Stimulated activated CD4-positive, alpha-beta T cell treated with anti-CD3 and anti-CD28 coated beads, Interleukin-15, amount 100 ng/mL, for 24 hours (primary cell): Measurements from ENCODE around the gene CMAS.
"Not testable (repeated sequence)": the region's sequence is repeated elsewhere in the genome, so short reads cannot be mapped to it uniquely, and the experiment has no call there.

Source experiments
- DNase-seq: peaks from one replicate; pipeline ENCODE4 v3.0.0-alpha.2; 2020

The CMAS gene

DNA sequence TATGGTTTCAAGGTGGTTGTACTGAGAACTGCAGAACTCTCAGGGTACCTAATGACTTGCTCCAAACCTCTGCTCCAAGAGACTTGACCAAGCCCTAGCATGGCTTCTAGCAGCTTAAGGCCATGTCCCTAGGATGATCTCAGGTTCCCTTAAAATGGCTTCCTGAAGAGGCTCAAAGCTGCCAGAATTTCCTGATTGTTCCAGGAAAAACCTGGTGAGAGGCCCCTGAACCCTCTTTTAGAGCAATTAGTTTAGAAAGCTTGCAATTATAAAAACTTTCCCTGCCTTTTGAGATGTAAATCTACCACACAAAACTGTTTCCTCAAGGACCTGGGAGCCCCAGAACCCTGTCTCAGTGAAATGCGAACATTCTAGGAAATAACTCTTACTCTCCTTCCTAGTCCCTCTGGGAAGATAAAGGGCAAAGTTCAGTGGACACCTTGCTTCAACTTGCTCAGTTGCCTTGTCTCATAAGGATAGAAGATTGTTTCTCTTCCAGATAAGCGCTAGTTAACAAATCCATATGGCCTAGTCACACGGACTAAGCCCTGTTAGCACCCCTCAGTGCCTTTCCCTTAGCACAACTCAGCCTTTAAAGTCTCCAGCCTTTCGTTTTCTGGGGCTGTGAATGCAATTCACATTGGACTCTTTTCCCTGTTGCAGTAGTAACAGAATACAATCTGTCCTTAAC is 2.5 kb downstream of the CMAS start:
- DNase-seq = no peak

DNA sequence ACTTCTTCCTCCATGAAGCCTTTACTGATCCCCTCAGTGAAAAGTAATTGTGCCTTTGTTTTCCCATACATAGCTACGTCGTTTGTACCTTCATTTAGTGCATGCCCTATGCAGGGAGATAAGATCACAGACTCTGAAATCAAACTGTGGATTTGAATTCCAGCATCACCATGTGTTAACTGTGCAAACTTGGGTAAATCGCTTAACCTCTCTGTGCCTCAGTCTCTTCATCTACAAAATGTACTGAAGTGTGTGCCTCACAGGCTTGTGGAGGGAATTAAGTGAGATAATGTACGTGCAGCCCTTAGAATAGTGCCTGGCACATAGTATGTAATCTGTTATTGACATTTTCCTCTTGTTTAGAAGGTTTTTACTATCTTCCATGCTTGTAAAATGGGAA is 4.1 kb downstream of the CMAS start:
- no peak for DNase-seq

DNA sequence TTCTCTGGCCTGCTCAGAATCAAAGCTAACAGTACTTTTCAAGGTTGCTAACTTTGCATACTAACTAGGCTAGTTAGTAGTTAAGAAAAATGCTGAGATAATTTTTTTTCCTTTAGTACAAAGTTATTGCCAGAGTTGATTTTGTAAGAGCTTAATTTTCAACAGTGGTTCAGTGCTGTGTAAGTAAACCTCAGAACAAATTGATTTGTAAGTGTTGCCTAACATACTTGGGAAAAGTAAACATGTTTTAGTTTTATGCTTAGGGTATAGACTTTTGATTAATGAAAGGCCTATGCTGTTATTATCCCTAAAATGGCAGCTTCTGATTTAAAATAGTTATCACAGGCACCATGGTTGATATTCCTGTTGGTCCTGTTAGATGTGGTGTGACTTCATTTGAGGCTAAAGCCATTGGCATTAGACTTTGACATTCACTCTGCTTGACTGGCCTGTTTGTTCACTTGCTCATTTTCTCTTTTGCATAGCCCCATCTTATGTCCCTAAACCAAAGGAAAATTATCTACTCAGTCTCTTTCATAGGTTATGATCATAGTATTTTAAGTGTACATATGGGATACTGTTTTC is 5.2 kb downstream of the CMAS start:
- no peak for DNase-seq

DNA sequence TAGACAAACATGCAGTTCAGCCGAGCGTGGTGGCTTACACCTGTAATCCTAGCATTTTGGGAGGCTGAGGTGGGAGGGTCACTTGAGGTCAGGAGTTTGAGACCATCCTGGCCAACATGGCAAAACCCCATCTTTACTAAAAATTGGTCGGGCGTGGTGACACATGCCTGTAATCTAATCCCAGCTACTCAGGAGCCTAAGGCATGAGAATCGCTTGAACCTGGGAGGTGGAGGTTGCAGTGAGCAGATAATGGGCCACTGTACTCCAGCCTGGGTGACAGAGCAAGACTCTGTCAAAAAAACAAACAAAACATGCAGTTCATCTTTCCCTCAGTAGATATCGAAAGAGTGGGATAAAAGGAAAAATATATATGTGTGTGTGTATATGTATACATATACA is 7.0 kb downstream of the CMAS start:
- DNase-seq = not testable (repeated sequence)

DNA sequence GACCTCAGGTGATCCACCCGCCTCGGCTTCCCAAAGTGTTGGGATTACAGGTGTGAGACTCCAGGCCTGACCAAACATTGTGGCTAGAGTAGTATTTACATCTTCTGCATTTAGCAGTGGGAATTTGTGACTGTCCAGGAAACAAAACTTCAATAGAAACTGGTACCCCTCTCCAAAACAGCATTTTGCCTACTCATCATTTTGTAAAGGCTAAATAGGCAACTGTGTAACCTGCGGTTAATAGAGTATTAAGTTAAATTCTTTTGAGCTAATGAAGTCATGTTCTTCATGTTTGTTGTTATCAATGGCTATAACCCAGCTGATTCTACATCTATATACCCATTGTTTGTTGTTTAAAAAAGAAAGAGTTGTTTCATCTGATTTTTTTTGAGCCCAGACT is 8.1 kb downstream of the CMAS start:
- DNase-seq = no peak

DNA sequence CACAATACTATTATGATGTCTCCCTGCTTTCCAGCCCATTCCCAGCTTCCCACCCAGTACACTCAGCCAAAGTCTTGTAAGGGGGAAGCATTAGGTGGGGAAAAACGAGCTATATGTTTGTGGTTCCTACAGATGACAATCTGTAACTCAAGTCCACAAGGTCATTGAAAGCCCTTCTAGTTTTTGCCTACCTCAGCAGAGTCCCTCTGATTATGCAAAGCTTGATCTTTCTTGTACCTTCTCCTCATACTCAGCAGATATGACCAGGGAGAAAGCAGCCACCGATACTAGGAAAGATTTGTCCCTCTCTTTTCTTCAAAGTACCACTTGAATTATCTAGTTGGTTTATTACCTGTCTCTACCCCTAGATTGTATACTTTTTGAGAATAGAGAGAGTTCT is 10.6 kb downstream of the CMAS start:
- DNase-seq = no peak

DNA sequence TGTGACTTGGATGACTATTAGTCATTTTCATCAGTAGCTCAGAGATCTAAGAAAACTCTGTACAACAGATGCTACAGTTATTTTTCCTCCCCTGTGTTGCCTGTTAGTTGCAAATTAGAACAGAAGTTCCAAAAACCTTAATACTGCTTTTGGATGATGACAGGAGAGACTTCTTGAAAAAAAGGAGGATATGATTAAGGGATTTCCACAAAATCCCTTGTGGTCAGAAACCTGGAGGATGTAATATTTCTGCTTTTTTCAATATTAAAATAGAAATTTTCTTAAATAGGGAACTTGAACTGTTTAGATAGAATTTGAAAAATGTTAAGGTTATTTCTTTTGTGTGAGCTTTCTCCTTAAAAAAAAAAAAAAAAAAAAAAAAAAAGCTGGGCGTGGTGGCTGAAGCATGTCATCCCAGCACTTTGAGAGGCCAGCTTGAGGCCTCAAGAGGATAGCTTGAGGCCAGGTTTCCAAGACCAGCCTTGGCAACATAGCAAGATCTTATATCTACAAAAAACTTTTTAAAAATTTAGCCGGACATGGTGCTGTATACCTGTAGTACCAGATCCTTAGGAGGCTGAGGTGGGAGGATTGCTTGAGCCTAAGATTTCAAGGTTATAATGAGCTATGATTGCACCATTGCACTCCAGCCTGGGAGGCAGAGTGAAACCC is 14.1 kb downstream of the CMAS start:
- no peak for DNase-seq

DNA sequence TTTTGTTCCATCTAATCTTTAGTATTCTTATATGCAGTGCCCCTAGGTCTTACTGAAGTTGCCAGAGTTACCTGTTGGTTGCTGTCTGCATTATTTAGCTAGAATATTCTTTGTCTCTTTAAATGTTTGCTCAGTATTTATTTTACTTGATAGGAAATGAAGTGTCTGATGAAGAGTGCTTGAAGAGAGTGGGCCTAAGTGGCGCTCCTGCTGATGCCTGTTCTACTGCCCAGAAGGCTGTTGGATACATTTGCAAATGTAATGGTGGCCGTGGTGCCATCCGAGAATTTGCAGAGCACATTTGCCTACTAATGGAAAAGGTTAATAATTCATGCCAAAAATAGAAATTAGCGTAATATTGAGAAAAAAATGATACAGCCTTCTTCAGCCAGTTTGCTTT is 18.9 kb downstream of the CMAS start:
- no peak for DNase-seq

DNA sequence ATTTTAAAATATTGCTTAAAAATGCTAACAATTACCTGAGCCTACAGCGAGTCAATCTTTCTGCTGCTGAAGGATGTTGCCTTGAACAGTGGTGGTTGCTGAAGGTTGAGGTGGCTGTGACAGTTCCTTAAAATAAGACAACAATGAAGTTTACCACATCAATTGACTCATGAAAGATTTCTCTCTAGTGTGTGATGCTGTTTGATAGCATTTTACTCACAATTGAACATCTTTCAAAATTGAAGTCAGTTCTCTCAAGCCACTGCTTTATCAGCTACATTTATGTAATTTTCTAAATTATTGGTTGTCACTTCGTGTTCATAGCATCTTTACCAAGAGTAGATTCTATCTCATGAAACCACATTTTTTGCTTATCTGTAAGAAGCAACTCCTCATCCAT is 20.3 kb downstream of the CMAS start:
- DNase-seq = no peak

DNA sequence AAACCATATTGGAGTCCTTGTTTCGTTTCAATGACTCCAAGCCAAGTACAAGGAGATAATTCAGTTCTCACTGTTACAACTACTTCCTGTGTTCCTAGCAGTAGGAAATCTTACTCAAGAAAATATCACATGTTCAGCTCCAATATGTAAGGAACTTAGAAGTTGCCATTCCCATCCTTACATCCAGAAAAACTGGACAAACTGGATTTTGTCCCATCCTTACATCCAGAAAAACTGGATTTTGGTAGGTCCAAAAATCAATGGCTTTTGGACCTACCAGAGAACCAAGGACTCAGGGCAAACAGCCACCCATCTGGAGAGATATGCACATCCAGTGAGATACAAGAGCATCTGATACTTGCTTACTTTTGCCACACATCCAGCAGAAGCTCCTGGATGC is 23.8 kb downstream of the CMAS start:
- no peak for DNase-seq

DNA sequence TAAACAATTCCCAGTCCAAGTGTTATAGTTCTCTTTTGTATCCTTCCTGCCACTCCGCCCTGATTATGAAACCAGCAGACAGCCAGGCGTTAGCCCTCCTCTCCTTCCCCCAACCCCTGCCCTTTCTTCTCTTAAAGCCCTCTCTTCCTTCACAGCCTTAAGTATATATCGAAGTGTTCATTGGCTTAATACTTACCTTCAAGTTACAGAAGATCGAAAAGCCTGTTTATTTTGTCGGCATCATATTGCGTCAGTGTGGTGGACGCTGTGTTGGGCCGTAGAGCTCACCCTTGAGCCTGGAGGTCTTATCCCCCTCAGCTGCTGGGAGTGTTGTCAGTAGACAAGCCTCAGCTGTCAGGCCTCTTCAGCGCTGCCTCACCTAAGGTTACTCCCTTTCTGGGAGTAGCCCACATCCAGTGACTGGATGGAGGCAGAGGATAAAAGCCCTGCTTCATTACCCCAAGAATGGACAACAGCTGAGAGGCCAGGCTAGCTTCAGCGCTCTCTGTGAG is 36.2 kb downstream of the CMAS start:
- DNase-seq = no peak

DNA sequence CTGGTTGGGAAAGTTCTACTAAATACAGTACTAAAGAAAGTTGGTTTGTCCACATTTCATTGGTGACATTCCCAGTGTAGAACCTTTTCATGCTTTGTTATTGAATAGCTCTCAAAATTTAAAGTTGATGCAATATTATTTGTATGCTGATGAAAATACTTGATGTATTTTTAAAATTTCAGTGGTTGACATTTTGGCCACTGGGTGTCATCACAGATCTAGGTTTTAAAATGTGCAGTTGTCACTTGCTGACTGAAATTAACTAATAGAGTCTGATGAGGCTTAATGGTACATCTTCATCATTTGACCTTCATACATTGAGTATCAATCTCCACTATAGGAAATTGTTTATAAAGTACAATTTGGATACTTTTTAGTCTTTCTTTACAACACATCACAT is 37.1 kb downstream of the CMAS start:
- no peak for DNase-seq

DNA sequence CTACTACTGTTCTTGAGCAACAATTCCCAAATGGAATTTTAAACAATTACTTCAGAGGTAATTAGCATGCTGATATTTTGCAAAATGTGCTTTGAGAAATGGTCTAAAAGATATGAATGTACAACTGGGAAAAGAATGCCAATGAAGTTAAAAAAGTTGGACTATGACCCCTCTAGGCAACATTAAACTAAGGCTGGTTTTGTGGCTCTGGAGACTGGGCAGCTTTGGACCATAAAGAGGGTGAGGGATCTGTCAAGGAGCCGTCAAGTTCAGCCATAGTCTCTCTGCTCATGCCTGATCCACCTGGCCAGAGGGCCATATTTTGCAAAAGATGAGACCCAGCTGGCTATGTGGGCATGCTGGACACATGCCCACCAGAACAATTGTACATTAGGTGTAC is 38.8 kb downstream of the CMAS start:
- DNase-seq = no peak

DNA sequence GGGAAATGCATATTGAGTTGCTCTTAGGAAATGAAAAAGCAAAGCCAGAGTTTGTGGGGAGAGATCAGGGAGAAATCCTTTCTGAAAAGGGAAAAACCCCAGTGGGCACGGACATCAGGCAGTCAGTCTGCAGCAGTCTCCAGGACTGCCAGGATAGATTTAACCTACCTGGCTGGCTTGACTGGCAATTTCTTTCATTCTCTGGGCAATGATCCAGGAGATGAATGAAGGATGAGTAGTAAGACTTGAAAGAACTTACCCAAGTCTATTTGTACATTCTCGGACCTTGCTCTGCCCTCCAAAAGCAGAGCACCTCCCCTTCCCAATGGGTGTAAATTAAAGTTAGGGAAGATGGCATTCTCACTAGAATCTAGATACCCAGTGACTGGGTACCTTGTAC is 42.9 kb downstream of the CMAS start:
- DNase-seq = no peak

DNA sequence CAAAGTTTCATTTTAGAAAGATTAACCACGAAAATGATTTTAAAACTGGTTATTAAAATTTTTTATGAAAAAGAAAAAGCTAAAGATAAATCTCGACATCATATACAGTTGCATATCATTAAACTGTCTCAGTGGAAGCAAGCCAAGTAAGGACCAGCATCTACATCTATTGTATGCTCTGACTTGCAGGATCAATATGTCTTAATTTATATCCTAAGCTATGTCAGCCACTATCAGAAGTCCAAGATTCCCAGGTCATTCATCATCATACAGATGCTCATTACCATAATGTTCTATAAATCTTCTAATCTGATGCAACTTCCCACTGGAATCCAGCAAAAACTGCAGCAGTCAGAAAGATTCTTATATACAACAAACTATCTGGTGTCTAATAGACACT is 43.5 kb downstream of the CMAS start:
- no peak for DNase-seq

DNA sequence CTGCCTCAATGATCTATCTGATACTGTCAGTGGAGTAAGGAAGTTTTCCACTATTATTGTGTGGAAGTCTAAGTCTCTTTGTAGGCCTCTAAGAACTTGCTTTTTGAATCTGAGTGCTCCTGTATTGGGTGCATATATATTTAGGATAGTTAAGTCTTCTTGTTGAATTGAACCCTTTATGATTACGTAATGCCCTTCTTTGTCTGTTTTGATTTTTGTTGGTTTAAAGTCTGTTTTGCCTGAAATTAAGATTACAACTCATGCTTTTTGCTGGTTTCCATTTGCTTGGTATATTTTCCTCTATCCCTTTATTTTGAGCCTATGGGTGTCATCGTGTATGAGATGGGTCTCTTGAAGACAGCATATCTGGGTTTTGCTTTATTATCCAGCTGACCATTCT is 53.0 kb downstream of the CMAS start:
- DNase-seq = not testable (repeated sequence)

DNA sequence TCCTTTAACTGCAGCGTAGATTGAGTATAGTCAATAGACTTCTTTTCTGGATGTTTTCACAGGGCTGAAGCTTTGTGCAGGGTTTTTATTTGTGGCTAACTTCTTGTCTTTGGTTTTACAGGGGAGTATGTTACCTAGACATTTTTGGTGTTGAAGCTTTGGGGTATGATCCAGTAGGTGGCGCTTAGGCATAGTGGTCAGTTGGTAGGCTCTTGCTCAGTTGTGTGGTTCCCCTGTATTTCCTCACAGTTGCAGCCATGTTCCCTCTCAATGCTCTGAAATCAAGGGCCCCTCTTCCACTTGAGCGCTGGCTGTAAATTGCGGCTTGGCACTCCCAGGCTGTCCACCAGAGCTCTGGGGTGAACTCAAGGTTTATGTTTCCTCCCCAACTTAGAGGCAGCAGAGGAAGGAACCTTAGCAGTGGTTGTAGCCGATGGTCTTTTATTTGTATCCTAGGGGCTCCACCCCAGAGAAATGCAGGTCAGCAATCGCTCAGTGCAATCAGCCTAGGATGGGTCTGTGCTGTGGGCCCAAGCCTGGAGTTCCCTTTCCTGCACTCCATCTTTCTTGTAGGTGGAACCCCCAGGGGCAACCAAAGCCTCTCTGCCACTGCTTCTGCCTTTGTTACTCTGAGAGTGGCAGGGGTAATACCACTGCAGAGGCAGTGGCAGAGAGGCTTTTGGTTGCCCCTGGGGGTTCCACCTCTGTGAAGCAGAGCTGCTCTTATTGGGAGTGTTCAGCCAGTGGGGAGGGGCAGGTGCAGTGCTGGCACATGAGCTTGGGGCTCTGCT is 55.1 kb downstream of the CMAS start:
- DNase-seq = peak; percentile 57

DNA sequence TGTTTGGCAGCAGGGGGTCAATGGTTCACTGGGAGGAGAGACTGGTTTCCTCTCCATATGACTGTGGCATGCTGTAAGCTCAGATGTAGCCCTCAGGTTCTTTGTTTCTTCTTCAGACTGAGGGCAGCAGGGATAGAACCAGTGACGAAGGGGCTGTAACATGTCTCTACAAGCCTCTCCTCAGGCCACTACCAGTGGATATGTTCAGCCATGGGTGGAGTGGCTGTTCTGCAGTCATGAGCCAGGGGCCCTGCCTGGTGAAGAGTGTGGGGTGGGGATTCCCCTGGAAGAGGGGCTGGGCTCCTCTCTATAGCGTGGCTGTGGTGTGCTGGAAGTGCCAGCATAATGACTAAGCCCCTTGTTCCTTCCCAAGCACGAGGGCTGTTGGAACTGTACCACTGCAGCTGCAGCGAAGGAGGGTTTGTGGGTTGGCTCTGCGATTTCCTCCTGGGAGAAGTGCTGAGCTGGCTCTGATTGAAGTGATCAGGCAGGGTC is 55.8 kb downstream of the CMAS start:
- DNase-seq = peak; percentile 45

DNA sequence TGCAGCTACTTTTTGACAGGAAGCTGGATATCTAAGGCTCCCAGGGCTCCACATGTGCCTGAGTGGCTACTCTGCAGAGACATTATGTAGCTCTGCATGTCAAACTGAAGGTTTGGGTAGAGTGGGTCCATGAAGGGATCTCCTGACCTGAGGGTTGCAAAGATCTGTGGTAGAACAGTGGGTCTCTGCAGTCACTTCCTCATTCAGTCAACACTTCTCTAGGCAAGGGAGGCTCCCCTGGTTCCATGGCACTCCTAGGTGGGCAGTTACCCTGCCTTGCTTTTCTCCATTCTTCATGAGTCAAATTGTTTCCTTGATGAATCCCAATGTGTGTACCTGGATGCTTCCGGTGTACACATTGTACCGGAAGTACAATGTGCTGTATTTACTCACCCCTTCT is 57.4 kb downstream of the CMAS start:
- DNase-seq = no peak

DNA sequence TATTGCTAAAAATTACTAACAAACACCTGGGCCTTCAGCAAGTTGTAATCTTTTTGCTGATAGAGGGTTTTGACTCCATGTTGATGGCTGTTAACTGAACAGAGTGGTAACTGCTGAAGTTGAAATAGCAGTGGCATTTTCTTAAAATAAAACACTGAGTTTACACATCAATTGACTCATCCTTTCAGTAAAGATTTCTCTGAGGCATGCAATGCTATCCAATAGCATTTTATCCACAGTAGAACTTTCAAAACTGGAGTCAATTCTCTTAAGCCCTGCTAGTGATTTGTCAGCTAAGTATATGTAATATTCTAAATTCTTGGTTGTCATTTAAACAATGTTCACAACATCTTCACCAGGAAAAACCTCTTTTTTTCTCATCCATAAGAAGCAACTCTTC is 59.5 kb downstream of the CMAS start:
- DNase-seq = no peak

DNA sequence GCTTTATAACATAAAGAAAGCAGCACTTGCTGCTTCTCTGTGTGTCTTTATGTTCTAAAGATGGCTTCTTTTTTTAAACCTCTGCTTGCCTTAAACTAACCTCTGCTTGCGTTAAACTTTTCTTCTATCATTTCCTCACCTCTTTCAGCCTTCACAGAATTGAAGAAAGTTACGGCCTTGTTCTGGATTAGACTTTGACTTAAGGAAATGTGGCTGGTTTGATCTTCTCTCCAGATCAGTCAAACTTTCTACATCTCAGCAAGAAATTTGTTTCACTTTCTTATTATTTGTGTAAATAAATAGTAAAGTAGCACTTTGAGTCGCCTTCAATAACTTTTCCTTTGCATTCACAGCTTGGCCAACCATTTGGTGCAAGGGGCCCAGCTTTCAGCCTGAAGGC is 64.2 kb downstream of the CMAS start:
- DNase-seq = no peak
